Lung (tissue), 12 donors: ENCODE results near the gene TMEM151B. TPM values are rescaled to one million over a fixed set of nuclear protein-coding genes. Genes with fewer than 3 reads are reported as not detected.

ENCODE experiments used
- ATAC-seq: fragments of 200-7000 bp; cut with Tn5 transposase; one replicate; pipeline ENCODE4 v1.9.1; 2020; ENCODE audit warnings: moderate number of reproducible peaks; ENCODE audit not compliant: insufficient read depth, low FRiP score
- DNase-seq, 3 donors: peaks; one replicate each; pipeline ENCODE4 v3.0.0-alpha.2; 2013 to 2017
- H3K27ac ChIP-seq, 2 donors: one replicate each; pipeline ENCODE4 v1.5.1; 2013; ENCODE audit warnings: mild to moderate bottlenecking in 2 of 2, moderate library complexity in 2 of 2, control low read depth in 1 of 2, inconsistent platforms in 1 of 2, low read depth in 1 of 2, low read length in 1 of 2
- H3K27me3 ChIP-seq, 3 donors: one replicate each; pipeline ENCODE4 v1.5.1; 2013; ENCODE audit warnings: low read length in 2 of 3; ENCODE audit not compliant: control insufficient read depth in 3 of 3, insufficient read depth in 3 of 3
- H3K36me3 ChIP-seq, 4 donors: one replicate each; pipeline ENCODE4 v1.5.1; 2013; ENCODE audit warnings: low read length in 4 of 4, mild to moderate bottlenecking in 1 of 4, moderate library complexity in 1 of 4; ENCODE audit not compliant: control insufficient read depth in 4 of 4, insufficient read depth in 4 of 4
- H3K4me1 ChIP-seq, 5 donors: one replicate each; pipeline ENCODE4 v1.5.1; 2013; ENCODE audit warnings: low read length in 5 of 5, mild to moderate bottlenecking in 2 of 5, moderate library complexity in 1 of 5; ENCODE audit not compliant: control insufficient read depth in 5 of 5, insufficient read depth in 5 of 5
- H3K4me3 ChIP-seq: one replicate; pipeline ENCODE4 v1.5.1; 2013; ENCODE audit warnings: mild to moderate bottlenecking, control low read depth, moderate library complexity
- H3K9ac ChIP-seq, 2 donors: one replicate each; pipeline ENCODE4 v1.5.1; 2013; ENCODE audit warnings: low read length in 2 of 2, control low read depth in 1 of 2; ENCODE audit not compliant: insufficient read depth in 1 of 2
- H3K9me3 ChIP-seq, 4 donors: one replicate each; pipeline ENCODE4 v1.5.1; 2013; ENCODE audit warnings: low read length in 3 of 4, mild to moderate bottlenecking in 1 of 4, moderate library complexity in 1 of 4; ENCODE audit not compliant: control insufficient read depth in 4 of 4, insufficient read depth in 3 of 4
- WGBS, 2 donors: extraction: QIAGEN DNeasy Blood & Tissue Kit; methylation state at CpG; one replicate each; pipeline ENCODE4 v1.1.7; 2013; 5-methylcytosine and 5-hydroxymethylcytosine counted together
- polyA plus RNA-seq, 2 donors: library from polyadenylated mRNA; stranded (reverse); fragments of 200-250 nt; gene quantifications; one replicate each; pipeline ENCODE4 v1.2.1, GENCODE V29; 2013
- total RNA-seq, 2 donors: library from RNA; depleted of rRNA in 1 of 2; stranded (reverse); fragments of >200 nt in 1 of 2; gene quantifications; one replicate each; pipeline ENCODE4 v1.2.1, GENCODE V29; 2014 to 2021
- TF ChIP-seq, protein P1 (sequence below): IDR thresholded peaks from 2 replicates; pipeline ENCODE4 v1.5.1; 2012; ENCODE audit warnings: mild to moderate bottlenecking; ENCODE audit errors: control extremely low read depth, extremely low read depth
- donor health status: control.
- donor health status: control.
- donor health status: Bipolar disorder and iron deficiency.
- donor health status: healthy.
- donor health status: DM: yes; HTN: yes; CAD: no.

TMEM151B gene
- total and polyA plus RNA-seq, 4 donors, result 0.02 to 0.21 (median 0.08) TPM

DNA sequence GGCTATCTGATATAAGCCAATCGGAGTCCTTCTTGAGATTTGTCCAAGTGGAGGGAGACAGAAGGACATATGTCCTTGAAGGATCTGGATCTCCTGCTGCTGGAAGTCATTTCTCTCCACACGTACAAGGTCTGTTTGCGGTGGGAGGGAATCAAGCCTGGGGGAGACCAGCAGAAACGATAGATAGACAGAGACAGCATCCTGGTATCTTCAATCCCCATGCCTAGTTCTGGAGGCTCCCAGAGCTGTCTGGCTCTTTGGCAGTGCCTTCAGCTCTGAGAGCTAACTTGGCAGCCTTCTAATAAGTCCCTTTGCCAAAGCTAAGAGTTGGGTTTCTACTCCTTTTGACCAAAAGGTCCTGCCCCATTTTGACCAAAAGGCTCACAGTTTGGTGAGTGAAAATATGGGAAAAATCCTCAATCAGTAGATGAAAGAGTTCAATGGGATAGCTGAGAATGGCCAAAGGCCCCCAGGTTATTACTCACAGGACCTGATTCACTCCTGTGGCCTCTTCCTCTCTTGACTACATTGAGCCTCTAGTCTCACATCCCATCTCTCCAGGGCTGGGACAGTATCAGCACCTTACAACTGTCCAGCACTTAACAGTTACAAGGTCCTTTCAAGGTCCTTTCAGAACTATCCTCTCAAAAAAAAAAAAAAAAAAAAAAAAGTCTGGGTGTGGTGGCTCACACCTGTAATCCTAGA lies 22.6 kb downstream of the TMEM151B start:
- no peak for DNase-seq
- no peaks in the 10 kb centered on the region for H3K36me3 ChIP-seq
- TF ChIP-seq, protein P1, sequence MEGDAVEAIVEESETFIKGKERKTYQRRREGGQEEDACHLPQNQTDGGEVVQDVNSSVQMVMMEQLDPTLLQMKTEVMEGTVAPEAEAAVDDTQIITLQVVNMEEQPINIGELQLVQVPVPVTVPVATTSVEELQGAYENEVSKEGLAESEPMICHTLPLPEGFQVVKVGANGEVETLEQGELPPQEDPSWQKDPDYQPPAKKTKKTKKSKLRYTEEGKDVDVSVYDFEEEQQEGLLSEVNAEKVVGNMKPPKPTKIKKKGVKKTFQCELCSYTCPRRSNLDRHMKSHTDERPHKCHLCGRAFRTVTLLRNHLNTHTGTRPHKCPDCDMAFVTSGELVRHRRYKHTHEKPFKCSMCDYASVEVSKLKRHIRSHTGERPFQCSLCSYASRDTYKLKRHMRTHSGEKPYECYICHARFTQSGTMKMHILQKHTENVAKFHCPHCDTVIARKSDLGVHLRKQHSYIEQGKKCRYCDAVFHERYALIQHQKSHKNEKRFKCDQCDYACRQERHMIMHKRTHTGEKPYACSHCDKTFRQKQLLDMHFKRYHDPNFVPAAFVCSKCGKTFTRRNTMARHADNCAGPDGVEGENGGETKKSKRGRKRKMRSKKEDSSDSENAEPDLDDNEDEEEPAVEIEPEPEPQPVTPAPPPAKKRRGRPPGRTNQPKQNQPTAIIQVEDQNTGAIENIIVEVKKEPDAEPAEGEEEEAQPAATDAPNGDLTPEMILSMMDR, result no peak
- 77 to 84% methylated on average over 4 of the region's 4 CpGs for WGBS, 2 donors
- H3K4me1 ChIP-seq, result peaks cover 0 to 10% (median 0%) of the 10 kb centered on the region in 5 donors
- H3K27ac ChIP-seq, result no peak overlapping the region
- no peak for ATAC-seq
- peaks cover 0 to 3% (median 0%) of the 10 kb centered on the region in 4 donors for H3K9me3 ChIP-seq
- no peak overlapping the region for H3K9ac ChIP-seq
- H3K4me3 ChIP-seq, result no peak overlapping the region
- peaks cover 0 to 53% (median 27%) of the 10 kb centered on the region in 3 donors for H3K27me3 ChIP-seq

DNA sequence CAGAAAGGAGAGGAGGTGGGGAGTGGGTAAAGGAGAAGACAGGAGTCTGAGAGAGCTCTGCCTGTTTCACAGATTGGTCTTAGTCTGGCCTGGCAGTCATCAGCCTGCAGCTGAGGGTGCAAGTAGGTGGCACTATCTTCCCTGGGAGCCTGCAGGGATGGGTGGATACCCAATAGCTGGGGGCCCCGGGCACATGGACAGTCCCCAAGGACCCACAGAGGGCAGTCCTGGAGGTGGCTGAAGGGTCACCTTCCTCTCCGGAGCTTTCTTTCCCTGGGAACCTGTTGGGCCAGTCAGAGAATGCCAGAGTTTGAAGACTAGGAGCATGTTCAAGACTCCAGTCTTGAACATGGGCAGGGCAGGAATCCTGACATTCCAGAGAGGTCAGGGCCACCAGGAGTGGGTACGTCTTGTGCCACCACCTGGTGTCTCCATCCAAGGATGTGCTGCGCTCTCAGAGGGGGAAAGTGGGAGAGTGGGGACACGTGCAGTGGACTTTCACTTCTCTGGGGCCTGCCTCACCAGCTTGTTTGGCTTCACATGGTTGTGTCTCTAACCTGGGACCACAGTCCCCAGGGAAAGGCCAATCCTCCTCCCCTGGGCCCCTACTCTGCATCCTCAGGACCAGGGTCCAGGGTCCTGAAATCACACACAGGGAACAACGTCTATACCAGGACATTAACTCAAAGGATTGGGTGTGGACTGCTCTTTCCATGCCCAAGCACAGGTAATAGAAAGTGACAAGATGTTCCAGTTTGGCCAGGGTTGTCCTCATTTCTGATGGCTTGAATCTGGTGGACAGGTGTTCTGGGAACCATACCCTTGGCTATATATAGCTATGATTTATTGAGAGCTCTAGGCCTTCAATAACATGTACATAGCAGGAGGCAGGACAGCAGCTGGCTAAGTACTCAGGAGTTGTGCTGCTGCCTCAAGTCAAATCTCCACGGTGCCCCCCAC lies 24.9 kb downstream of the TMEM151B start:
- H3K27me3 ChIP-seq, result peaks cover 0 to 48% (median 23%) of the 10 kb centered on the region in 3 donors
- peaks cover 0 to 1% (median under 1%) of the 10 kb centered on the region in 4 donors for H3K36me3 ChIP-seq
- no peak for DNase-seq
- no peak overlapping the region for H3K4me3 ChIP-seq
- no peak for ATAC-seq
- no peaks in the 10 kb centered on the region for H3K9me3 ChIP-seq
- H3K4me1 ChIP-seq, result peaks cover 0 to 12% (median 0%) of the 10 kb centered on the region in 5 donors
- no peak overlapping the region for H3K9ac ChIP-seq
- 66 to 79% methylated on average over 7 of the region's 7 CpGs for WGBS, 2 donors
- TF ChIP-seq, protein P1, result no peak
- no peak overlapping the region for H3K27ac ChIP-seq

DNA sequence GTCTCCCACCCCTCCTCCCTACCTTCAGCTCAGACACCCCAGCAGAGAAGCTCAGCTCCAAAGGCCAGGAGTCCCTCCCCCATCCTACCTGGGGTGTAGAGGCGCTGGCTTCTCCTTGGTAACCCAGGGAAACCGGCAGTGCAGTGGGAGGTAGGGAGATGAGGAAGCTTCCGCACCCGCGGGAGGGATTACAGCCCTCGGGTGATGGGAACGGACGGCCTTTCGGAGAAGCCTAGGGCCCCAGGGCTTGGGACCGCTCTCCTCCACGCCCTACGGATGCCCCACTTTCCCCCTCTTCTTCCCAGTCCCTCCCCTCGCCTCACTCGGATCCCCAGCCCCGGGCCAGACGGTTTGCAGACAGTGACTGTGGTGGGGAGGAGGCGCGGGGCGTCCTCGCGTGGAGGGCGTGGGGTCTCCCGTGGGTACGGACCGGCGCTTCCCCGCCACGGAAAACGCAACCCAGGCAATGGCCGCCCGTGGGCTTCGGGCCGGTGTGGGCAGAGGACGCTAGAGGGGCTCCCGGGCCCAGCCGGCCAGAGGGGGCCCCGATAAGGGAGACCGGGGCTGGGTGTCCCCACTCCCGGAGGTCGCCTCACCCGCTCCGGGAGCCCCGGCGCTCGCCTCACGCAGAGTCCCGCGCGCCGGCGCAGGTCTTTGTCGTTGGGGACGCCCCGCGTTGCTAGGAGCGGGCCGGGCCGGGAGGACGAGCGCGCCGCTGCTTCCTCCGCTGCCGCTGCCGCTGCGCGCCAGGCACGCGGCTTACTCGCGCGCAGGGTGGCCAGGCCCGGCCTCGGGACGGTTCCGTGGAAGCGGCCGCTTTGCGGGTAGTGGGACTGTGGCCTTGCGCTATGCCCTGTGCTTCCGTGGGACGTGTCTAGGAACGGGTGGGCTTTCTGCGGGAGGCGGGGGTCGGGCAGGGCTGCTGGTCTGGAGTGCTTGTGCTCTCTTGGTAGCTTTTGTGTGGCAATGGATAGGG lies 27.1 kb downstream of the TMEM151B start:
- TF ChIP-seq, protein P1, result no peak
- Histone ChIP-seq H3K4me3 (no peak overlapping the region), H3K27ac (no peak overlapping the region), H3K36me3 (peaks cover 0 to 22% (median 13%) of the 10 kb centered on the region in 4 donors), H3K27me3 (peaks cover 0 to 35% (median 23%) of the 10 kb centered on the region in 3 donors), H3K9ac (no peak overlapping the region), H3K4me1 (peaks cover 0 to 12% (median 0%) of the 10 kb centered on the region in 5 donors), H3K9me3 (peaks cover 0 to 2% (median 0%) of the 10 kb centered on the region in 4 donors)
- DNase-seq, result peak; percentile 53 to 58 (median 54)
- 0 to 1% methylated on average over 64 to 86 of the region's 86 CpGs for WGBS, 2 donors
- ATAC-seq, result no peak
